Stimulated activated CD4-positive, alpha-beta T cell treated with anti-CD3 and anti-CD28 coated beads, Interleukin-4, amount 100 ng/mL, for 24 hours (primary cell): ENCODE data around the gene MYOM1.
"Not testable (repeated sequence)": the region's sequence is repeated elsewhere in the genome, so short reads cannot be mapped to it uniquely, and the experiment has no call there.

Source experiments
- DNase-seq: peaks from one replicate; pipeline ENCODE4 v3.0.0-alpha.2; 2020

MYOM1 gene

DNA sequence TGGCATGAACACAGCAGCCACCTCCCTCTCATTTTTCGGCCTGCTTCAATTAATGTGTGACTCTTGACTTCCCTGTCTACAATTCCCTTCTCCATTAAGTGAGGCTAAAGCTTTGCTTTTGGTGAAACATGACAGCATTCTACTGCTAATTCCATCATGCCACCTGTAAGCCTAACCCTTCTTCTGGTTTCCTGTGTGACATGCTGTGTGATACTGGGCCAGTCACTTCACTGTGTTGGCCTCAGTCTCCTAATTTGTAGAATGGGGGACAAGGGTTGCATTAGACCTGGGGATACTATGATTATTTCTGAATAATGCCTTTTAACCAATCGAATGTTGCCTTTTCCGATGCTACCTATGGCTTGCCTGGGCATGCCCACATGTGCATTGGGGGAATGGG is 146.4 kb downstream of the MYOM1 start:
- DNase-seq, result not testable (repeated sequence)

DNA sequence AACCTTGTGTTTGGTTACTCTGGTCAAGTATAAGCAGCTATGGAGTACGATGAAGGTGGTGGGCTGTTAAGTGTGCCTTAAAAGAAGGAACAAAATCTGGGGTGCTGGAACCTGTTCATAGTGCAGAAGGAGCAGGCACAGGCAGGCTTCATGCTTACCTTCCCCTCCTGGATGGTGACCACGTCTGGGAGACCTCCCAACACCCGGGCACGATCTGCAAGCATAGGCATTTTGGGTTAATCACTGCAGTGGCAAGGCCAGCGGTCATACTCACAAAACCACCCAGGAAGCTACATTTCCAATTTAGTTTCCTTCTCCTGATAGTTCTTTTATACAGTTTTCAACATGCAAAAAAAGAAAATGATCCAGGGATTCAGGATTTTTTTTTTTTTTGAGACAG is 148.1 kb downstream of the MYOM1 start:
- DNase-seq, result no peak

- no peak for DNase-seq
Measured at GRCh38 chr18:3069671-3070433, 149.9 kb downstream of the MYOM1 start.

GRCh38 chr18:3067722-3068121 is 152.0 kb downstream of the MYOM1 start:
- no peak for DNase-seq

DNA sequence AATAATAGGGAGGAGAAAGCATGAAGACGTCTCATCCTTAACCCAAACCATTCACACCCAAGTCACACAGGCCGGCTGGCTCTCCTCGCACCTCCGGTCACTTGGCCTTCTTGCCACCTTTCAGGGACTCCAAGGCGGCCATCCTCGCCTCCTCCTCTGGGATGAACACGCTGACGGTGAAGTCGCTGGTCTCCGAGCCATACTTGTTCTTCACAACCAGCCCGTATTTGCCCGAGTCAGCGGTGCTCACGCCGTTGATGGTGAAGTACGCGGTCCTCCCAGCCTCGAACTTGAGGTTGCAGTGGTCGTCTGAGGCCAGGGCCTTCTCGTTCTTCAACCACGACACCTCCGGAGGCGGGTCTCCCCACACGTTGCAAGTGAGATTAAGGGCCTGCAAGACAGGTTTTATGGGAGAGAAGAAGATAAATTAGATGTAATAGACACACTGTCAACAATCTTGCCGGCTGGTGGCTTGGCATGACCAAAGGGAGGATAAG is 152.6 kb downstream of the MYOM1 start:
- no peak for DNase-seq

GRCh38 chr18:3066341-3067110 is 153.2 kb downstream of the MYOM1 start:
- no peak for DNase-seq

GRCh38 chr18:3063766-3064165 is 156.0 kb downstream of the MYOM1 start:
- not testable (repeated sequence) for DNase-seq

- peak; percentile 72 for DNase-seq
Measured at GRCh38 chr18:3062798-3063680, 156.7 kb downstream of the MYOM1 start.

DNA sequence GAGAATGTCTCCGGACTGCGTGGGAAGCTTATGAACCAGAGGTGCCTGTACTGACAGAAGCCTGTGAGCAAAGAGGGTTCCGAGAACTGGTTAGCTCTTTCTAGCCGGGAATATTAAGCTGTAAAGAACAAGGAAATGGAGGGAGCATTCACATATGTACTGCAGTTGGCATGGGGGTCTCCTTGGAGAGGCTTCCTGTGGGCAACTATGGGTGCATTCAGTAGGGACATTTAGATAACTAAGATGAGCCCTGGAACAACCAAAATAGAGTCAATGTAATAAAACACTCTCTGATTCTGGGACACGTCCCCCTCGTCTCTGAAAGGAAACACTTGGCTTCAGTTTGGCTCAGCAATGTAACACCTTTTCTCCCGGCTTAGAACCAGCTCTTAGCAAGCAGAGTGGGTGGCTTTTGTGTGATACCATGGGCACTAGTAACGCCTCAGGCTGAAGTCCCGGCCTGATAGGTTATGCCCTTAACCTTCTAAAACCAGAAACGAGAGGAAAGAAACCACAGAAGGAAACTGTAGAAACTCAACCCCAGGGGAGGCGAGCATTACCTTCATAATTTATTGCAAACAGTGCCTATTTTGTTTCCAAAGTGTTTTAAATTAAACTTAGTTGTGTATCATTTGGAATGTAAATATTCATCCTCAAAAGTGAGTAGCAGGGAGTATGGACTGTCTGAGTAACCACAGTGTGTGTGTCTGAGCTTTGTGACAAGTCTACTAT is 158.0 kb downstream of the MYOM1 start:
- DNase-seq, result peak; percentile 65

GRCh38 chr18:3060667-3061580 is 158.8 kb downstream of the MYOM1 start:
- DNase-seq, result peak; percentile 69

- no peak for DNase-seq
Measured at GRCh38 chr18:3059272-3059671, 160.5 kb downstream of the MYOM1 start.

- no peak for DNase-seq
Measured at GRCh38 chr18:3058328-3059191, 161.2 kb downstream of the MYOM1 start.

DNA sequence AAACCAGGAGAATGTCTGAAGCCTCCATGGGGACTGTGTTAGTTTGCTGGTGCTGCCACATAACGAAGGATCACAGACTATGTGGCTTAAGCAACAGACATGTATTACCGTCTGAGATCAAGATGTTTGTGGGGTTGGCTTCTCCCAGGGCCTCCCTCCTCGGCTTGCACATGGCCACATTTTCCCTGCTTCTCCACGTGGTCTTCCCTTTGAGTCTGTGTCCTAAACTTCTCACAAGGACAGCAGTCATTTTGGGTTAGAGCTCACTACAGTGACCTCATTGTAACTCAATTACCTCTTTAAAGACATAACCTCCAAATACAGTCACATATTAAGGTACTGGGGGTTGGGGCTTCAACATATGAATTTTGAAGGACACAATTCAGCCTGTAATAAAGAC is 162.2 kb downstream of the MYOM1 start:
- DNase-seq, result no peak

- no peak for DNase-seq
Measured at GRCh38 chr18:3056311-3056710, 163.5 kb downstream of the MYOM1 start.

GRCh38 chr18:3055816-3056215 is 164.0 kb downstream of the MYOM1 start:
- DNase-seq, result no peak

- DNase-seq, result no peak
Measured at GRCh38 chr18:3055186-3055728, 164.5 kb downstream of the MYOM1 start.

DNA sequence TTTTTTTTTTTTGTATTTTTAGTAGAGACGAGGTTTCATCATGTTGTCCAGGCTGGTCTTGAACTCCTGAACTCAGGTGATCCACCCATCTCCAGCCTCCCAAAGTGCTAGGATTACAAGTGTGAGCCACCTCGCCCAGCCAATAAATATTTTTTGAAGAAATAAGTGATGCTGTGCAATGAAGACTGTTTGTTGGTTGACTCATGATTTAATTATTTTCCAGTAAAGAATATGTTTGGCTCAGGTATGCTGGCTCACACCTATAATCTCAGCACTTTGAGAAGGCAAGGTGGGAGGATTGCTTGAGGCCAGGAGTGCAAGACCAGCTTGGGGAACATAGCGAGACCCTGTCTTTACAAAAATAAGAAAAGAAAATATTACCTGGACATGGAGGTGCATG is 165.0 kb downstream of the MYOM1 start:
- DNase-seq, result no peak

GRCh38 chr18:3054214-3054613 is 165.6 kb downstream of the MYOM1 start:
- no peak for DNase-seq

- DNase-seq, result no peak
Measured at GRCh38 chr18:3053081-3053480, 166.7 kb downstream of the MYOM1 start.

DNA sequence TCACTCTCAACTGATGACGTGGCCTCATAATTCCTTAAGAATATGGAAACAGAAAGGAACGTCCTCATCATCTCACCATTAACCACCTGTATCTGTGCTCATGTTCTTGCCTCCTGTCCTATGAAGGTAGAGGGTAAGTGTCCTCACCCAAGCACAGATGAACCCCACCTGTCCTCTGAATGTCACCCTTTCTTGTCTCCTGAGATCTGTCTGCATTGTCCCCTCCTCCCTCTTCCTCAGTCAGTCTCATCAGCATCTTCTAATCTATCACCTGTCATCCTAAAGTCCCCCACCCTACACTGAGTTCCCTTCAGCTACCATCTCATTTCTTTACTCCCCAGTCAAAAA is 167.4 kb downstream of the MYOM1 start:
- DNase-seq, result no peak
